K562 (cell line): ENCODE results near the gene MANBA. TPM values are rescaled to one million over a fixed set of nuclear protein-coding genes. Genes with fewer than 3 reads are reported as not detected.

Experiments
- CBFA2T3 ChIP-seq: fragments of 450-650 bp; IDR thresholded peaks from 2 replicates; pipeline ENCODE4 v1.6.1; 2017
- PHF20 ChIP-seq: fragments of 450-650 bp; IDR thresholded peaks from 2 replicates; pipeline ENCODE4 v1.6.1; 2018; ENCODE audit not compliant: partially characterized antibody
- POLR2AphosphoS5 ChIP-seq: IDR thresholded peaks from 2 replicates; pipeline ENCODE4 v1.6.1; 2011; ENCODE audit warnings: mild to moderate bottlenecking, low read depth, low read length, moderate library complexity; ENCODE audit not compliant: control insufficient read depth, insufficient read depth
- STAT5A ChIP-seq: IDR thresholded peaks from 2 replicates; pipeline ENCODE4 v1.6.1; 2012; ENCODE audit warnings: low read length, inconsistent platforms, borderline replicate concordance
- ZNF146 ChIP-seq: IDR thresholded peaks from one replicate; pipeline ENCODE4 v1.6.1; 2018; ENCODE audit warnings: missing compliant biosample characterization; ENCODE audit not compliant: unreplicated experiment
- ZNF24 ChIP-seq: fragments of 450-650 bp; IDR thresholded peaks from 2 replicates; pipeline ENCODE4 v1.6.1; 2016
- ZNF583 ChIP-seq: fragments of 250-450 bp; sonication (Bioruptor Pico); IDR thresholded peaks from 2 replicates; pipeline ENCODE4 v1.4.0; 2020
- polyA plus RNA-seq, 8 experiments: library from polyadenylated mRNA; depleted of rRNA in 4 of 8; stranded (reverse) in 5 of 8; unstranded in 3 of 8; fragments of >200 nt; fragmentation: Nextera tagmentation in 2 of 8; fragmentation: Illumina TruSeq in 1 of 8; extraction: Ambion mirVana in 2 of 8; extraction: Trizol in 1 of 8; gene quantifications; 2 replicates each; pipeline versions ENCODE4 v1.2.1 to v1.2.3, GENCODE V29; 2011 to 2014; ENCODE audit warnings: inconsistent platforms in 1 of 8, missing spikeins in 1 of 8
- total RNA-seq, 7 experiments: library from RNA; depleted of rRNA in 6 of 7; stranded (reverse); fragments of >200 nt in 6 of 7; fragmentation: Illumina TruSeq in 2 of 7; extraction: Trizol in 2 of 7; gene quantifications; 2 replicates each; pipeline versions ENCODE4 v1.2.1 to v1.2.3, GENCODE V29; 2011 to 2021; ENCODE audit warnings: low replicate concordance in 1 of 7
- TF ChIP-seq, protein P1 (sequence below), 2 experiments: fragments of 450-650 bp; IDR thresholded peaks; 2 replicates each; pipeline ENCODE4 v1.6.1; 2016; ENCODE audit warnings: mild to moderate bottlenecking in 2 of 2, borderline replicate concordance in 1 of 2, low read depth in 1 of 2, moderate library complexity in 1 of 2
- TF ChIP-seq, protein P2 (sequence below): fragments of 250-450 bp; sonication (Bioruptor Pico); IDR thresholded peaks from 2 replicates; pipeline ENCODE4 v1.9.0; 2021; ENCODE audit warnings: mild to moderate bottlenecking
- TF ChIP-seq, protein P3 (sequence below), 2 experiments: IDR thresholded peaks; 2 replicates each; pipeline ENCODE4 v1.6.1; 2011; ENCODE audit warnings: borderline replicate concordance in 1 of 2, control low read depth in 1 of 2, low read depth in 1 of 2, low read length in 1 of 2, mild to moderate bottlenecking in 1 of 2, mixed read lengths in 1 of 2, moderate library complexity in 1 of 2; ENCODE audit not compliant: insufficient read depth in 1 of 2, insufficient read length in 1 of 2, poor library complexity in 1 of 2, severe bottlenecking in 1 of 2; ENCODE audit errors: extremely low read depth in 1 of 2
- TF ChIP-seq, protein P4 (sequence below): fragments of 250-450 bp; sonication (Bioruptor Pico); IDR thresholded peaks from 2 replicates; pipeline ENCODE4 v1.8.0; 2021; ENCODE audit warnings: borderline replicate concordance, mild to moderate bottlenecking, moderate library complexity; ENCODE audit not compliant: poor library complexity, severe bottlenecking
- TF ChIP-seq, protein P5 (sequence below), 3 experiments: IDR thresholded peaks in 2 of 3; conservative IDR thresholded peaks in 1 of 3; 2 replicates each; pipeline ENCODE4 v1.5.1; 2011 to 2012; ENCODE audit warnings: low read length in 3 of 3, mild to moderate bottlenecking in 3 of 3, control low read depth in 2 of 3, improper control_type of control experiment in 1 of 3, inconsistent platforms in 1 of 3, low read depth in 1 of 3, mixed read lengths in 1 of 3, moderate library complexity in 1 of 3; ENCODE audit not compliant: insufficient read depth in 2 of 3

Gene MANBA
- total and polyA plus RNA-seq, 9 of the 15 experiments (the other 6 are each of a cell fraction or from before 2014, with no cell fraction given), result 1.8 to 12.9 (median 7.7) TPM

DNA sequence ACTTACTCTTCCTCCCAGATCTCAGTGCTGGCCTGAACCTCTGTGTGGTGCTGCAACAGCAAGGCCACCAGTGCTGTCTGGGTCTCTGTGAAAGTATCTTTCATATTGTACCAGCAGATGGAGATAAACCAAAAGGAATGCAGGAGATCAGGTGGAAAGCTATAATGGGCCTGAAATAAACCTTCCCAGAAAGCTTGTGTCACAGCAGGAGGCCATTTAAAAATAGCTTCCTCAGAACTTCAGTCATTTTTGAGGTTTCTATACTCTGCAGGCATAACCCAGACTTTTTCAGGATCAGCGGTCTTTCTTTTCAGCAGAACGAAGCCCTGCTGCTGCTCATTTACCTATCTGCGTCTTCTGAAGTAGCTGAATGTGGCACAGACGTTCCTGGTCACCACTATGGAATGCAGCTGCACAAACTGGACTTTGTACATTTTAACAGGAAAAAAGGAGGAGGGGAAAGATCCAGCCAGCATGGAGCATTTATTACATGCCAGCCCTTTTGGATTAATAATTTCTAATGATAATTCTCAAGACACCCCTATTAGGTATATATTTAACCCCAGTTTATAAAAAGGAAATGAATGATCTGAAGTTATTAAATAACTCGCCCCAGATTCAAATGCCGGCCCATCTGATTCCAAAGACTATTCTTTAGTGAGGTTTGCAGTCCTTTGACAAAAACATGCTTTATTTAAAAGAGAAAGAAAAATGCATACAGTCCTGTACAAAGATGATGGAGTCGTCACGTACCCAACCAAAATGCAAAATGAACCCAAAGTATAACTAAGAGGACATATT, 139.9 kb downstream of the MANBA start (continued):
- TF ChIP-seq, protein P1, sequence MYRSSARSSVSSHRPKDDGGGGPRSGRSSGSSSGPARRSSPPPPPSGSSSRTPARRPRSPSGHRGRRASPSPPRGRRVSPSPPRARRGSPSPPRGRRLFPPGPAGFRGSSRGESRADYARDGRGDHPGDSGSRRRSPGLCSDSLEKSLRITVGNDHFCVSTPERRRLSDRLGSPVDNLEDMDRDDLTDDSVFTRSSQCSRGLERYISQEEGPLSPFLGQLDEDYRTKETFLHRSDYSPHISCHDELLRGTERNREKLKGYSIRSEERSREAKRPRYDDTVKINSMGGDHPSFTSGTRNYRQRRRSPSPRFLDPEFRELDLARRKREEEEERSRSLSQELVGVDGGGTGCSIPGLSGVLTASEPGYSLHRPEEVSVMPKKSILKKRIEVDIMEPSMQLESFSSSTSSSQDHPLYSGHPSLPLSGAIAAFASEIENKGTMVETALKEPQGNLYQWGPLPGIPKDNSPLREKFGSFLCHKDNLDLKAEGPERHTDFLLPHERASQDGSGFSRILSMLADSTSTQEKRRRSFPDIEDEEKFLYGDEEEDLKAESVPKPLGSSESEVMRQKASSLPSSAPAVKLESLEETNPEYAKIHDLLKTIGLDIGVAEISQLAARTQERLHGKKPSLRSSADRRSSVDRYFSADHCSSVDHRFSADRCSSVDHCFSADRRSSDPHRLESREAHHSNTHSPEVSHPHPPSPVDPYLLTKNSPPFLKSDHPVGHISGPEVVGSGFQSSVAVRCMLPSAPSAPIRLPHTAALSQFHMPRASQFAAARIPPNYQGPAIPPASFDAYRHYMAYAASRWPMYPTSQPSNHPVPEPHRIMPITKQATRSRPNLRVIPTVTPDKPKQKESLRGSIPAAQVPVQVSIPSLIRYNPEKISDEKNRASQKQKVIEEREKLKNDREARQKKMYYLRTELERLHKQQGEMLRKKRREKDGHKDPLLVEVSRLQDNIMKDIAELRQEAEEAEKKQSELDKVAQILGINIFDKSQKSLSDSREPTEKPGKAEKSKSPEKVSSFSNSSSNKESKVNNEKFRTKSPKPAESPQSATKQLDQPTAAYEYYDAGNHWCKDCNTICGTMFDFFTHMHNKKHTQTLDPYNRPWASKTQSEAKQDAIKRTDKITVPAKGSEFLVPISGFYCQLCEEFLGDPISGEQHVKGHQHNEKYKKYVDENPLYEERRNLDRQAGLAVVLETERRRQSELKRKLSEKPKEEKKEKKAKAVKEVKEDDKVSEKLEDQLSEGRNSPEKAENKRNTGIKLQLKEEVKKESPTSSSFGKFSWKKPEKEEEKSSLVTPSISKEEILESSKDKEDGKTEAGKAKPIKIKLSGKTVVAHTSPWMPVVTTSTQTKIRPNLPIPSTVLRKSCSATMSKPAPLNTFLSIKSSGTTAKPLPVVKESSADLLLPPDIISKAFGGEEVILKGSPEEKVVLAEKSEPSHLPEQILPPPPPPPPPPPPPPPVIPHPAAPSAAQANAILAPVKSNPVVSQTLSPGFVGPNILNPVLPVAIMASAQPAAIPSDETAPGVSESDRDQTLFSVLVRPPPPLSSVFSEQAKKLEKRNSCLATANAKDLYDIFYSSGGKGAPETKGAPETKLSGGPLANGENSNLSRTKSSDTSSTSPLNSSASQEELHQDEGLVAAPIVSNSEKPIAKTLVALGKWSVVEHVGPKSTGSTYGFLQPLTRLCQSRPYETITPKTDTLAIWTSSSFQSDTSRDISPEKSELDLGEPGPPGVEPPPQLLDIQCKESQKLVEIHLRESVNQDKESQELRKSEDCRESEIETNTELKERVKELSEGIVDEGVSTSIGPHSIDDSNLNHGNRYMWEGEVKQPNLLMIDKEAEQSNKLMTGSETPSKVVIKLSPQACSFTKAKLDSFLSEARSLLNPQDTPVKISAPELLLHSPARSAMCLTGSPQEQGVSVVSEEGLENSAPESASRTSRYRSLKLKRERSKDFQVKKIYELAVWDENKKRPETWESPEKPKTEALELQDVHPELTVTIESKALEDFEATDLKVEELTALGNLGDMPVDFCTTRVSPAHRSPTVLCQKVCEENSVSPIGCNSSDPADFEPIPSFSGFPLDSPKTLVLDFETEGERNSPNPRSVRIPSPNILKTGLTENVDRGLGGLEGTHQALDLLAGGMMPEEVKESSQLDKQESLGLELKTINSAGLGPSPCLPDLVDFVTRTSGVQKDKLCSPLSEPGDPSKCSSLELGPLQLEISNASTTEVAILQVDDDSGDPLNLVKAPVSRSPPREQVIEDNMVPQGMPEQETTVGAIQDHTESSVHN (IDR thresholded peaks at IDR 0.05; ENCODE audit: borderline replicate concordance in 1 of 2, low read depth in 1 of 2), result no peak
- TF ChIP-seq POLR2AphosphoS5 (no peak), ZNF146 (no peak), ZNF24 (no peak), CBFA2T3 (no peak), STAT5A (0 out of 2 replicates have a peak, but pooled peaks have one; percentile 7), ZNF583 (CRISPR knock-in tag) (no peak), PHF20 (no peak)
- TF ChIP-seq, protein P2, sequence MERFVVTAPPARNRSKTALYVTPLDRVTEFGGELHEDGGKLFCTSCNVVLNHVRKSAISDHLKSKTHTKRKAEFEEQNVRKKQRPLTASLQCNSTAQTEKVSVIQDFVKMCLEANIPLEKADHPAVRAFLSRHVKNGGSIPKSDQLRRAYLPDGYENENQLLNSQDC (CRISPR knock-in tag), result no peak
- TF ChIP-seq, protein P3, sequence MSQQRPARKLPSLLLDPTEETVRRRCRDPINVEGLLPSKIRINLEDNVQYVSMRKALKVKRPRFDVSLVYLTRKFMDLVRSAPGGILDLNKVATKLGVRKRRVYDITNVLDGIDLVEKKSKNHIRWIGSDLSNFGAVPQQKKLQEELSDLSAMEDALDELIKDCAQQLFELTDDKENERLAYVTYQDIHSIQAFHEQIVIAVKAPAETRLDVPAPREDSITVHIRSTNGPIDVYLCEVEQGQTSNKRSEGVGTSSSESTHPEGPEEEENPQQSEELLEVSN (IDR thresholded peaks at IDR 0.05; ENCODE audit: borderline replicate concordance in 1 of 2, extremely low read depth in 1 of 2, insufficient read depth in 1 of 2, insufficient read length in 1 of 2, low read depth in 1 of 2, low read length in 1 of 2, poor library complexity in 1 of 2, severe bottlenecking in 1 of 2), result no peak
- TF ChIP-seq, protein P4, sequence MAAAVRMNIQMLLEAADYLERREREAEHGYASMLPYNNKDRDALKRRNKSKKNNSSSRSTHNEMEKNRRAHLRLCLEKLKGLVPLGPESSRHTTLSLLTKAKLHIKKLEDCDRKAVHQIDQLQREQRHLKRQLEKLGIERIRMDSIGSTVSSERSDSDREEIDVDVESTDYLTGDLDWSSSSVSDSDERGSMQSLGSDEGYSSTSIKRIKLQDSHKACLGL (CRISPR knock-in tag), result no peak
- TF ChIP-seq, protein P5, sequence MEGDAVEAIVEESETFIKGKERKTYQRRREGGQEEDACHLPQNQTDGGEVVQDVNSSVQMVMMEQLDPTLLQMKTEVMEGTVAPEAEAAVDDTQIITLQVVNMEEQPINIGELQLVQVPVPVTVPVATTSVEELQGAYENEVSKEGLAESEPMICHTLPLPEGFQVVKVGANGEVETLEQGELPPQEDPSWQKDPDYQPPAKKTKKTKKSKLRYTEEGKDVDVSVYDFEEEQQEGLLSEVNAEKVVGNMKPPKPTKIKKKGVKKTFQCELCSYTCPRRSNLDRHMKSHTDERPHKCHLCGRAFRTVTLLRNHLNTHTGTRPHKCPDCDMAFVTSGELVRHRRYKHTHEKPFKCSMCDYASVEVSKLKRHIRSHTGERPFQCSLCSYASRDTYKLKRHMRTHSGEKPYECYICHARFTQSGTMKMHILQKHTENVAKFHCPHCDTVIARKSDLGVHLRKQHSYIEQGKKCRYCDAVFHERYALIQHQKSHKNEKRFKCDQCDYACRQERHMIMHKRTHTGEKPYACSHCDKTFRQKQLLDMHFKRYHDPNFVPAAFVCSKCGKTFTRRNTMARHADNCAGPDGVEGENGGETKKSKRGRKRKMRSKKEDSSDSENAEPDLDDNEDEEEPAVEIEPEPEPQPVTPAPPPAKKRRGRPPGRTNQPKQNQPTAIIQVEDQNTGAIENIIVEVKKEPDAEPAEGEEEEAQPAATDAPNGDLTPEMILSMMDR (IDR thresholded peaks at IDR 0.05 in 2 of 3, conservative IDR thresholded peaks at IDR 0.05 in 1 of 3; ENCODE audit: insufficient read depth in 2 of 3, low read depth in 1 of 3, low read length in 3 of 3), result peak; percentile 71 to 94 (median 88)
